MCF 10A (cell line): ENCODE results near the gene NOTCH4. TPM values are rescaled to one million over a fixed set of nuclear protein-coding genes. Genes with fewer than 3 reads are reported as not detected.

Experiments
- BruUV-seq: library from RNA; stranded (reverse); fragments of 400-500 nt; replicated peaks from 2 replicates; lab custom pipeline; 2021; lab: Mats Ljungman, UMichigan
- CTCF ChIA-PET: fragments of 300-600 bp; sonication (Branson Sonifier 250); formaldehyde crosslinking; extraction: SDS; loops from one replicate; lab custom pipeline; 2021; ENCODE audit warnings: antibody characterized with exemption, inconsistent platforms; lab: Yijun Ruan, JAX
- POLR2A ChIA-PET: fragments of 300-600, 350-650 bp; sonication (Branson Sonifier 250); formaldehyde crosslinking; extraction: SDS; loops from one replicate; lab custom pipeline; 2020; ENCODE audit warnings: antibody characterized with exemption, inconsistent platforms; lab: Yijun Ruan, JAX
- DNase-seq: peaks from one replicate; pipeline ENCODE4 v3.0.0-alpha.2; 2018; ENCODE audit not compliant: unreplicated experiment
- H3K27ac Mint-ChIP-seq: one replicate; pipeline ENCODE4 v1.8.0; 2022; ENCODE audit warnings: mild to moderate bottlenecking, low read depth, mixed read lengths; ENCODE audit not compliant: unreplicated experiment
- H3K27me3 Mint-ChIP-seq: one replicate; pipeline ENCODE4 v1.8.0; 2022; ENCODE audit warnings: mixed read lengths; ENCODE audit not compliant: insufficient read depth, unreplicated experiment
- H3K36me3 Mint-ChIP-seq: one replicate; pipeline ENCODE4 v1.8.0; 2022; ENCODE audit warnings: mild to moderate bottlenecking, moderate library complexity, mixed read lengths; ENCODE audit not compliant: insufficient read depth, unreplicated experiment
- H3K4me1 Mint-ChIP-seq: one replicate; pipeline ENCODE4 v1.8.0; 2022; ENCODE audit warnings: mixed read lengths; ENCODE audit not compliant: insufficient read depth, unreplicated experiment
- H3K4me3 Mint-ChIP-seq: one replicate; pipeline ENCODE4 v1.8.0; 2022; ENCODE audit warnings: mild to moderate bottlenecking, moderate library complexity, mixed read lengths; ENCODE audit not compliant: unreplicated experiment
- H3K9me3 Mint-ChIP-seq: one replicate; pipeline ENCODE4 v1.8.0; 2022; ENCODE audit warnings: mixed read lengths; ENCODE audit not compliant: unreplicated experiment
- CTCF ChIP-seq: fragments of 200-600 bp; IDR thresholded peaks from one replicate; pipeline ENCODE4 v1.8.0; 2022; ENCODE audit warnings: antibody characterized with exemption, mild to moderate bottlenecking; ENCODE audit not compliant: unreplicated experiment
- intact Hi-C: fragments of 100-400 bp; cut with micrococcal nuclease; formaldehyde crosslinking; loops from 2 replicates; pipeline ENCODE4 v1.14.1; 2022
- microRNA-seq: library from miRNA; unstranded; fragments of <30 nt; microRNA quantifications from one replicate; pipeline ENCODE4 v1.2.0, GENCODE V29; 2022
- total RNA-seq: library from RNA; stranded (reverse); gene quantifications from 2 replicates; pipeline ENCODE4 v1.2.3, GENCODE V29; 2022

NOTCH4 gene
- total RNA-seq, 1 experiment from 2014 or later = not detected

DNA sequence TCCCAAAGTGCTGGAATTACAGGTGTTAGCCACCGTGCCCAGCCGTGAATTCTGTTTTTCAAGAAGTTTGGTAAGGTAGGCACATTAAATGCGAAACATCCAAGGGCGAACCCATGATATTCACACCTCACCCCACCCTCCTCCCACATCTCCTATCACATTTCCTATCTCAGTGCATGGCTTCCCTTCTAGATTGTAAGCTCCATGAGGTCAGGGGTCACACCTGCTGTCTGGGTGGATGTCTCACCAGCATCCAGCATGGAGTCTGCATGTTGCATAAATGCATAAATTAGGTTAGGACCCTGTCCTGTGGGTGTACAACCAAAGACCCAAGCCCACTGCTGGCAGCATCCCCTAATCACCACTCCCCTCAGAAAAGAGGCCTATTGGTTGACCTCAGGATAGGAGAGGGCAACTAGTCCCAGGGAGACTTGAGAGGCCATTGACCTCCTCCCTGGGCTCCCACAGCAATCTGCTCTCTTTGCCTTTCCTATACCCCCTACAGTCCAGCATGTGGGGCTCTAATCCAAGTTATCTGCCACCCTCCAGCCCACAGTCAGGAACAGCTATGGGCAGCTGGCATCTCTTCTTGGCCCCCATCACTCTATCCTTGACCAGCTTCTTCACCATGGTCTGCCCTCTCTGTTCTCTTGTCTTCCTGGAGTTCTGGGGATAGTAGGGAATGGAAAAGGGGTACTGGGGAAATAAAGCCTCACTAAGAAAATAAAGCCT is 76.3 kb downstream of the NOTCH4 start:
- BruUV-seq = no TSS peak
- CTCF ChIA-PET = interaction anchor here (2.2 kb wide), 1 partner anchor 29 kb away, joined by 6 read pairs; no protein-coding TSS in a partner anchor
- Mint-ChIP-seq H3K9me3 (no peaks in the 10 kb centered on the region), H3K4me1 (peaks cover 15% of the 10 kb centered on the region), H3K36me3 (no peaks in the 10 kb centered on the region), H3K27me3 (no peaks in the 10 kb centered on the region), H3K27ac (no peak overlapping the region), H3K4me3 (no peak overlapping the region)
- intact Hi-C loops = no loop called here
- no peak for DNase-seq
- TF ChIP-seq CTCF = no peak
- POLR2A ChIA-PET = interaction anchor here (0.6 to 0.7 kb wide), 3 partner anchors 37 to 531 kb away, joined by 3 to 4 read pairs (median 3); partner anchors contain the start of gene NEU1

DNA sequence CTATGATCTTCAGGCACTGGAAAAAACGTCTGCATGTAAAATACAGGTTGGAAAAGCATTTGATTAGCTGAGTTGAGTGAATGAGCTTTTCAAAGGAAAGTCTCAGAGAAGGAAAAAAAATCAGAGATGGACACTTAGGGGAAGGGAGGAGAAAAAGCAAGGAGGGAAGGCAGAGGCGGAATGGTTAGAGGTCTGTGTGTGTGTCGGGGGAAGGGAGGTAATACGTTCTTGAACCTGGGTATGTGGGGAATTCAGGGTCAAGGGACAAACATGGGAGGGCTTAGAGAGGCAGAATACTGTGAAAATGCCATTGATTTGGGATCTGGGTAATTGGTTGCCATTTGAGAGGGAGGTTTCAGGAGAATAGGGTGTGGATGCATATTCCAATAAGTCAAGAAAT is 77.2 kb downstream of the NOTCH4 start:
- Mint-ChIP-seq H3K9me3 (no peaks in the 10 kb centered on the region), H3K27ac (no peak overlapping the region), H3K27me3 (no peaks in the 10 kb centered on the region), H3K36me3 (no peaks in the 10 kb centered on the region), H3K4me3 (no peak overlapping the region), H3K4me1 (peaks cover 15% of the 10 kb centered on the region)
- POLR2A ChIA-PET = interaction anchor here (0.6 to 1.7 kb wide), 5 partner anchors 16 to 196 kb away, joined by 3 to 10 read pairs (median 3); partner anchors contain the start of gene FKBPL
- CTCF ChIA-PET = interaction anchor here (0.6 to 2.2 kb wide), 2 partner anchors 28 to 100 kb away, joined by 3 to 6 read pairs; no protein-coding TSS in a partner anchor
- intact Hi-C loops = no loop called here
- TF ChIP-seq CTCF = no peak
- BruUV-seq = no TSS peak
- no peak for DNase-seq

DNA sequence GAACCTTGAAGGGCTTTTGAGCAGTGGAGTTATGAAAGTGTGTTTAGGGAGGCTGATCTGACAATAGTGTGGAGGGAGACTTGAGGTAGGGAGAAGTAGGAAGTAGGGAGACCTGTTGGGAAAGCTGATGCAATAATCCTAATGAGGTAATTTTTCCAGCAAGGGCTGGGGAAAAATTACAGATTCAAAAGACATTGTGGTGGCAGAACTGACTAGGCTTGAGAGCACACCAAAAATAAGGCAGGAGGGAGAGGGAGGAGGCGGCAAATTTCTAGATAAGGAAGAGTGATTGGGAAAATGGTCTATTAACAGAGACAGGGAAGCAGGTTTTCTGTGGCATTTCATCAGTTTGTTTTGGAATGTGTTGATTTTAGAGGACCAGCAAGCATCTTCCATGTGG is 77.6 kb downstream of the NOTCH4 start:
- peaks cover 12% of the 10 kb centered on the region for H3K4me1 Mint-ChIP-seq
- no peaks in the 10 kb centered on the region for H3K36me3 Mint-ChIP-seq
- TF ChIP-seq CTCF = no peak
- no peak for DNase-seq
- no peaks in the 10 kb centered on the region for H3K9me3 Mint-ChIP-seq
- no peak overlapping the region for H3K27ac Mint-ChIP-seq
- no peak overlapping the region for H3K4me3 Mint-ChIP-seq
- BruUV-seq = no TSS peak
- intact Hi-C loops = no loop called here
- POLR2A ChIA-PET = interaction anchor here (0.6 to 1.7 kb wide), 6 partner anchors 10 to 196 kb away, joined by 3 to 10 read pairs (median 3); partner anchors contain the start of gene FKBPL
- H3K27me3 Mint-ChIP-seq = no peaks in the 10 kb centered on the region
- CTCF ChIA-PET = interaction anchor here (0.5 to 2.2 kb wide), 5 partner anchors 8 to 715 kb away, joined by 3 to 6 read pairs (median 3); no protein-coding TSS in a partner anchor

Small RNA genes within 50 kb of the gene (microRNA-seq; reads per million reads assigned to microRNA genes)
- gene MIR6721 (1.9 reads per million, percentile 13 among the genes with 10 or more reads in this experiment), gene MIR6833 (not detected)

Other genes with a start within 250 kb of the NOTCH4 start
- gene C4A, start 242.0 kb downstream of the NOTCH4 start, total RNA-seq = 7.7 and 16.2 TPM in 2 replicates
- 7.7 and 12.7 TPM in 2 replicates for gene C4B, start 209.3 kb downstream of the NOTCH4 start, total RNA-seq
- 0.33 and 0.88 TPM in 2 replicates for gene CYP21A2, start 185.7 kb downstream of the NOTCH4 start, total RNA-seq
- gene TNXB, start 114.7 kb downstream of the NOTCH4 start, total RNA-seq = 3.0 and 4.3 TPM in 2 replicates
- gene ATF6B, start 95.8 kb downstream of the NOTCH4 start, total RNA-seq = 65.6 and 86.5 TPM in 2 replicates
- 4.8 and 5.8 TPM in 2 replicates for gene FKBPL, start 93.8 kb downstream of the NOTCH4 start, total RNA-seq
- 0.17 and 0.19 TPM in 2 replicates for gene PRRT1, start 72.1 kb downstream of the NOTCH4 start, total RNA-seq
- gene PPT2, start 69.9 kb downstream of the NOTCH4 start, total RNA-seq = 3.7 and 5.4 TPM in 2 replicates
- 3.1 and 6.7 TPM in 2 replicates for gene EGFL8, start 59.5 kb downstream of the NOTCH4 start, total RNA-seq
- 37.8 and 43.4 TPM in 2 replicates for gene AGPAT1, start 48.0 kb downstream of the NOTCH4 start, total RNA-seq
- gene RNF5, start 45.7 kb downstream of the NOTCH4 start, total RNA-seq = 28.1 and 29.6 TPM in 2 replicates
- 8.0 and 8.4 TPM in 2 replicates for gene AGER, start 39.8 kb downstream of the NOTCH4 start, total RNA-seq
- 48.1 and 49.2 TPM in 2 replicates for gene PBX2, start 33.9 kb downstream of the NOTCH4 start, total RNA-seq
- 0.71 and 0.84 TPM in 2 replicates for gene GPSM3, start 31.4 kb downstream of the NOTCH4 start, total RNA-seq
- gene TSBP1, start 147.8 kb upstream of the NOTCH4 start, total RNA-seq = not detected in 2 replicates
- gene BTNL2, start 183.1 kb upstream of the NOTCH4 start, total RNA-seq = not detected in 2 replicates
- gene HLA-DRA, start 215.8 kb upstream of the NOTCH4 start, total RNA-seq = not detected in 2 replicates